Memory B cell (primary cell): ENCODE results near the gene RAB26.
"Not testable (repeated sequence)": the region's sequence is repeated elsewhere in the genome, so short reads cannot be mapped to it uniquely, and the experiment has no call there.

ENCODE experiments used
- ATAC-seq: fragments of 150-1000 bp; cut with Tn5 transposase; 2 replicates; pipeline ENCODE4 v1.10.0; 2021; ENCODE audit warnings: low read depth, mild to moderate bottlenecking, moderate library complexity
- DNase-seq, 2 donors: peaks; one replicate each; pipeline ENCODE4 v3.0.0; 2022; ENCODE audit warnings: low spot score in 2 of 2
- H3K27ac Mint-ChIP-seq: one replicate; pipeline ENCODE4 v1.8.0; 2022; ENCODE audit warnings: mild to moderate bottlenecking, moderate library complexity, mixed read lengths
- H3K27me3 Mint-ChIP-seq: one replicate; pipeline ENCODE4 v1.8.0; 2022; ENCODE audit warnings: mixed read lengths
- H3K36me3 Mint-ChIP-seq: one replicate; pipeline ENCODE4 v1.8.0; 2022; ENCODE audit warnings: mild to moderate bottlenecking, mixed read lengths
- H3K4me1 Mint-ChIP-seq: one replicate; pipeline ENCODE4 v1.8.0; 2022; ENCODE audit warnings: mixed read lengths
- H3K4me3 Mint-ChIP-seq: one replicate; pipeline ENCODE4 v1.8.0; 2022; ENCODE audit warnings: mild to moderate bottlenecking, moderate library complexity, mixed read lengths
- H3K9me3 Mint-ChIP-seq: one replicate; pipeline ENCODE4 v1.8.0; 2022; ENCODE audit warnings: mixed read lengths

RAB26 gene

DNA sequence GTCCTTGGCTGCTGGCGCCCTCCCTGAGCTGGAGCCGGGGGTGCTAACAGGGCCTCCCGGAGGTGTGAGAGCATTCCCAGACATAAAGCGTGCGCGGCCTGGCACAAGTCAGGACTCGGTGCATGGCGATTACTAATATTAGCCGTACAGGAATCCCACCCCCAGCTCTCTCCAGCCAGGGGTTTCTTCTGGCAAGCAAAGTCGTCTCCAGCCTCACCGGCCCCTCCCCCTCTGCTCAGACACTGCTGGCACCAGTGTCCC, 43.0 kb downstream of the RAB26 start:
- H3K27me3 Mint-ChIP-seq = peaks cover 12% of the 10 kb centered on the region
- no peak overlapping the region for H3K4me3 Mint-ChIP-seq
- no peak overlapping the region for H3K27ac Mint-ChIP-seq
- H3K36me3 Mint-ChIP-seq = no peaks in the 10 kb centered on the region
- ATAC-seq (no peak), DNase-seq (no peak)
- peaks cover 4% of the 10 kb centered on the region for H3K4me1 Mint-ChIP-seq
- H3K9me3 Mint-ChIP-seq = no peaks in the 10 kb centered on the region

DNA sequence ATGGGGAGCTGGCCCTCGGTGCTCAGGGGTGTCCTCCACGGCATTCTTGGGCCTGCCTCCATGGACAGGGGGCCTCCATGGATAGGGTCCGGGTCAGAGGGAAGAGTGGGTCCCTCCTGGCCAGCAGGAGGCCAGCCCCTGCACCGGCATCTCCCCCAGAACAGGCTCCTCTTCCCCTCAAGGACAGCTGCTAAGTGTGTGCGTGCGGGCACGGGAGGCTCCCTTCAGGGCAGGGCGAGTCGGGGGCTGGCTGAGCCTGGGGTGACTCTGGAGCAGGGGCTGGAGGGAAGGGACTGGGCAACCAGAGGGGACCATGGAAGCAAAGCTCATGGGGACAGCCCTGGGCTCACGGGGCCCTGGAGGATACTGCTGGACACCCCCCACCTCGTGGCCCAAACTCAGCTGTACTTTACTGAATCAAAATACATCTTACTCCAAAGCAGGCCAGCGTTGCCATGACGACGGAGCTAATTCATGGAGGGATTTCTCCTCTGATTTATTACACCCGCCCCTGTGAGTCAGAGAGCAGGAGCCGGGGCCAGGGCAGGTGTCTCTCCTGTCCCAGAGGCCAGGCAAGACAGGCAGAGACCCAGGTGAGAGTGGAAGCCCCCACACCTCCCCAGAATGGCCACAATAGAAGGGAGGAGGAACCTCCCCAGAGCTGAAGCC, 45.9 kb downstream of the RAB26 start:
- no peak overlapping the region for H3K27ac Mint-ChIP-seq
- peaks cover 17% of the 10 kb centered on the region for H3K27me3 Mint-ChIP-seq
- H3K4me1 Mint-ChIP-seq = peaks cover 8% of the 10 kb centered on the region
- ATAC-seq (no peak), DNase-seq (no peak)
- no peak overlapping the region for H3K4me3 Mint-ChIP-seq
- no peaks in the 10 kb centered on the region for H3K36me3 Mint-ChIP-seq
- H3K9me3 Mint-ChIP-seq = no peaks in the 10 kb centered on the region

DNA sequence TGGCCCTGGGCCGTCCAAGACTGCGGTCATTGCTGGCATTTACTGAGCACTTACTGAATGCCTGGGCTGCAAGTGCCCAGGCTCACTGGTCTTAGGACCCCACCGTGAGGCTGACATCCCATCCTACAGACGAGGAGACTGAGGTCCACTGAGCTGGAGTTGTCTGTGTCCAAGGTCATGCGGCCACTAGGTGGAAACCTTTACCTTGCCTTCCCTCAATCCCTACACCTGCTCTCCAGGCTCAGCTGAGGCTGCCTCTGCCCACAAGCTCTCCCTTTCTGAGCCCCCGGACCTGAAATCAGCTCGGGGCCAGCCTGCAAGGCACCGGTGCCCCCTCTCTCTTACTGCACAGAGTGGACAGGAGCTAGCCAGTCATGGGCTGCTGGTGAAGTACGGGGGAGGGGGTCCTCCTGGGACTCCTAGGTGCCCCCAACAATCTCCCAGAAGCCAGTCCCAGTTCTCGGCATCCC, 46.5 kb downstream of the RAB26 start:
- Mint-ChIP-seq H3K4me3 (peak overlapping the region; percentile 27), H3K36me3 (no peaks in the 10 kb centered on the region), H3K27me3 (peaks cover 17% of the 10 kb centered on the region), H3K4me1 (peaks cover 8% of the 10 kb centered on the region), H3K27ac (no peak overlapping the region), H3K9me3 (no peaks in the 10 kb centered on the region)
- DNase-seq = peak; percentile 51 to 52
- peak; percentile 86 for ATAC-seq

DNA sequence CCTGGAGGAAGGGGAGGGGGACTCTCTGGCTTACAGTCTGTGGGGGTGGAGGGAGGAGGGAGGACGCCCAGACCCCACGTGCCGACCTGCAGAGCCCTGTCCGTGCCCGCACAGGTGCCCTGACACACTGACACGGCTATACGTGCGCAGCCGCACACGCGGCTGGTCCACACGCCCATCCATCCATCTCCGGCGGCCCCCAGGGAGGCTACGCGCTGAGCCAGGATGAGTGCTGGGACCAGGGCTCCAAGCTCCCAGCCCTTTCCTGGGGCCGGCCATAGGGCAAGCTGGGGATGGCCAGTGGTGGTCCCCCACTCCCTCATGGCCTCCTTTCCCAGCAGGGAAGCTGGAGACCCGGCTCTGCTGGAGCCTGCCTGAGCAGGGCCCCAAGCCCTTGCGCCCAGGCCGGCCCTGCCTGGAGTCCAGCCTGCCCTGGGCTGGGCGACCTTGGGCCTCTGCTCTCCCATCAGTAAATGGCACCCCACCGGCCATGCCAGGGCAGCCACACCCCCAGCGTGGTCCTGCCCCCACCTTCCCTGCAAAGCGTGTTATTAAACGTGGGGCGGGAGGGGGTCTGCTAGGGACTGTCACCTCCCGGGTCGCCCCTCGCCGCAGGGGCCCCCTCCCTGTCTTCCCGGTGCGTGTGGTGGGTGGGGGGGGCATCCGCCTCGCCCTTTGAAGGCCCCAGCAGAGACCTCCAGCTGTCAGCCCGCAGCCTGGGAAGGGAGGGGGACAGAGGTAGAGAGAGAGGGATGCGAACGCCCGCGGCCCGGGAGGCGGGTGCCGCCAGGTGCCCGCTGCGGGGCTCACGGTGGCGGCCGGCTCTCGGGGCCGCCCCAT, 47.1 kb downstream of the RAB26 start:
- Mint-ChIP-seq H3K36me3 (no peaks in the 10 kb centered on the region), H3K9me3 (no peaks in the 10 kb centered on the region), H3K4me1 (peaks cover 8% of the 10 kb centered on the region), H3K27ac (no peak overlapping the region), H3K27me3 (peaks cover 17% of the 10 kb centered on the region), H3K4me3 (peak overlapping the region; percentile 64)
- DNase-seq = no peak
- peak; percentile 28 for ATAC-seq

DNA sequence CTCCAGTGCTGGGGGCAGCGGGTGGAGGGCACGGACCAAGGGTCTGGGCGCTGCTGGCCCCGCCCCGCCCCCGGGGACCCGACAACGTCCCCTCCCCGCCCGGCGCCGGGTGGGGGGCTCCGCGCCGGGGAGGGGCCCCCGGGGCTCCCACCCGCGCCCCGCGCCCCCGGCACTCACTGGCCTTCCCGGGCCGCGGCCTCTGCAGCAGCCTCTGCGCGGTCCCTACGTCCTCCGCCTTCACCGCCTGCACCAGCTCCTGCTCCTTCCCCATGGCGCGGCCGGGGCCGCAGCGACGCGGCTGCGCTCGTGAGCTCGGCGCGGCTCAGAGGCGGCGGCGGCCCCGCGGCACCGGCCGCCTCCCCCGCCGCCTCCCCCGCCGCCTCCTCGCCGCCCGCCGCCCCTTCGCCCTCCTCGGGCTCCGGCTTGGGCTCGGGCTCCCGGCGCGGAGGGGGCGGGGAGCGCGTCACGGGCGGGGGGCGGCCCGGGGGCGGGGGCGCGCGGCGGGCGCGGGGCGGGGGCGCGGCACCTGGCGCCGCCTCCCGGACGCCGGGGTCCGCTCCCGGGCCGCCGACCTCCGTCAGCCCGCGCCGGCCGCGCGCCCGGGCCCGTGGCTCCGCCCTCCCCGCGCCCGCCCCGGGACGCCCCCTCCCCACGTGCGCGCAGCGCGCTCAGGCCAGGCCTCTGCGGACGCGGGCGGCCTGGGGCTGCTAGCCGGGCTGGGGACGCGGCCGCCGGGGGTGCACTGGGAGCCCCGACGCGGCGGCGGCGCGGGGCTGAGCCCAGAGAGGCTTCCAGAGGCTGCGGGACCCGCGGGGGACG, 47.9 kb downstream of the RAB26 start, which contains the start of gene CASKIN1:
Gene CASKIN1 (minus strand): TSS at position 444 of the 819 bp plus-strand sequence. CDS start 173 bp downstream, at position 271.
- H3K9me3 Mint-ChIP-seq = no peaks in the 10 kb centered on the region
- peak within 1 kb of the TSS; percentile 79 for H3K4me3 Mint-ChIP-seq
- H3K4me1 Mint-ChIP-seq = peaks cover 8% of the 10 kb centered on the region
- no peaks in the 10 kb centered on the region for H3K36me3 Mint-ChIP-seq
- ATAC-seq (peak; percentile 53), DNase-seq (no peak)
- H3K27me3 Mint-ChIP-seq = peaks cover 17% of the 10 kb centered on the region
- no peak within 1 kb of the TSS for H3K27ac Mint-ChIP-seq

DNA sequence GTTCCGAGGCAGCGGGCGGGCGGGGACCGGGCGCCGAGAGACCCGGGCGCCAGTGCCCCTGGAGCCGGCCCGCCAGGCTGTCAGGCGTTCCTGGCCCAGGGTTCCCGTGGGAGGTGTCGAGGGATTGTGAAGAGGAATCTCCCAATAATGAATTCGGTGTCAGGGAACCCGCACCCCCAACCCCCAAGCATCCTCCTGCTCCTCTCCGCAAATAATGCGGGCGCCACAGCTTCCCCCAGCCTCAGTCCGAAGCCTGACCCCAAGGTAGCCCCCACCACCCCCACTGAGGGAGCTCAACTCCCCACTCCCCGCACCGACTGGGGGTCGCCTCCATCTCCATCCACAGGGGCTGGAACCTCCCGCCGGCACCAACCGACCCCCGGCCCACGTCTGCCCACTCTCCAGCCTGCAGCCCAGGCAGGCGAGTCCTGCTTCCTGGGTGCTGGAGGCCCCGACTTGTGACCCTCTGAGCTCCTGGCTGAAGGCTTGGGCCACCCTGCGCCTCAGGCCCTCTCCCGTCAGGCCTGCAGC, 48.6 kb downstream of the RAB26 start:
- Mint-ChIP-seq H3K9me3 (no peaks in the 10 kb centered on the region), H3K27me3 (peaks cover 17% of the 10 kb centered on the region), H3K36me3 (no peaks in the 10 kb centered on the region), H3K4me3 (peak overlapping the region; percentile 79), H3K27ac (no peak overlapping the region), H3K4me1 (peaks cover 8% of the 10 kb centered on the region)
- DNase-seq (no peak), ATAC-seq (no peak)

DNA sequence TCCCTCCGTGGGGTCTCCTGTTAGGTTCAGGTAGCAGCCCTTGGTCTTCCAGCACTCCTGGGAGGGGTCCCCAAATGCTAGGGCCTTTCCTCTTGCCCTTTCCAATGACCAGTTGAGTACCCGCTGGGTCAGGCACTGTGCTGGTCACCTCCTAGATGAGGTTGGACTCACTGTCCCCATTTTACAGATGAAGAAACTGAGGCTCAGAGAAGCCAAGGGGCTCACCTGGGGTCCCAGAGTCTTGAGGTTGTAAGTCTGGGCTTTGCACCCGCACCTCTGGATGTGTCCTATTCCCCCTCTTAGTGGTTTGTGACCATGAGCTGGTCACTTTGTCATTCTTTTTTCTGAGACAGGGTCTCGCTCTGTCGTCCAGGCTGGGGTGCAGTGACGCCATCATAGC, 49.3 kb downstream of the RAB26 start:
- ATAC-seq (no peak), DNase-seq (no peak)
- H3K36me3 Mint-ChIP-seq = no peaks in the 10 kb centered on the region
- H3K27ac Mint-ChIP-seq = no peak overlapping the region
- peaks cover 12% of the 10 kb centered on the region for H3K27me3 Mint-ChIP-seq
- peaks cover 8% of the 10 kb centered on the region for H3K4me1 Mint-ChIP-seq
- H3K9me3 Mint-ChIP-seq = no peaks in the 10 kb centered on the region
- peak overlapping the region; percentile 41 for H3K4me3 Mint-ChIP-seq

DNA sequence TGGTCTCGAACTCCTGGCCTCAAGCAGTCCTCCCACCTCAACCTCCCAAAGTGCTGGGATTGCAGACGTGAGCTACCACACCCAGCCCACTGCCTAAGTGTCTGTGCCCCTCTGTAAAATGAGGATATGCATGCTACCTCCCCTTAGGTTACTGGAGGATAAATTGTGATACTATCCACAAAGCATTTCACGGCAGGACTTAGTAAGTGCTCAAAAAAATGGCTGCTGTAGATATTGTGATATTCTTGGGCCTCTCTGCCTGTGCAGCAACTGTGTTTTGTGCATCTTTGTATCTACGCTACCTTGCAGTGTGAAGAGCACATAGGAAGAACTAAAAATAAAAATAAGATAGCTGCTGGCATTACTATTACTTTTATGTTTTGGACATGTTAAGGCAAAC, 49.9 kb downstream of the RAB26 start:
- Mint-ChIP-seq H3K4me1 (peaks cover 8% of the 10 kb centered on the region), H3K4me3 (peak overlapping the region; percentile 39), H3K36me3 (no peaks in the 10 kb centered on the region), H3K9me3 (no peaks in the 10 kb centered on the region), H3K27me3 (peaks cover 12% of the 10 kb centered on the region), H3K27ac (no peak overlapping the region)
- DNase-seq = no peak
- ATAC-seq = no peak

DNA sequence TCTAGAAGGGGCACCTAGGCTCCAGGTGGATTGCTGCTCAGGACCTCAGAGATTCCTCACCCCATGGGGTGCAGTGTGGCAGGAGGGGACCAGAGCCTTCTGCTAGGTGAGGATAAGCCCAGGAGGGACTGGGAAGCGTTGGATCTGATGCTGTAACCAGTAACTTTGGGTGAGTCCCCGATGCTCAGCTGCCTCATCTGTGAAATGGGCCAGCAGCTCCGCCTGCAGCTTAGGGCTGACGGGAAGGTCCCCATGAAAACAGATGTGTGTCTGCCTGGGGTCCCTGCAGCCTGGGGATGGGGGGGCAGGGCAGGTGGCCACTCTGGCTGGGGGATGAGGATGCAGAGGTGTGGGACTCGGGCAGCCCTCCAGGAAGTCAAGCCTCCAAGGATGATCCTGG, 50.7 kb downstream of the RAB26 start:
- no peaks in the 10 kb centered on the region for H3K9me3 Mint-ChIP-seq
- H3K27me3 Mint-ChIP-seq = peaks cover 10% of the 10 kb centered on the region
- ATAC-seq = no peak
- peaks cover 12% of the 10 kb centered on the region for H3K4me1 Mint-ChIP-seq
- H3K4me3 Mint-ChIP-seq = no peak overlapping the region
- no peaks in the 10 kb centered on the region for H3K36me3 Mint-ChIP-seq
- no peak for DNase-seq
- no peak overlapping the region for H3K27ac Mint-ChIP-seq

DNA sequence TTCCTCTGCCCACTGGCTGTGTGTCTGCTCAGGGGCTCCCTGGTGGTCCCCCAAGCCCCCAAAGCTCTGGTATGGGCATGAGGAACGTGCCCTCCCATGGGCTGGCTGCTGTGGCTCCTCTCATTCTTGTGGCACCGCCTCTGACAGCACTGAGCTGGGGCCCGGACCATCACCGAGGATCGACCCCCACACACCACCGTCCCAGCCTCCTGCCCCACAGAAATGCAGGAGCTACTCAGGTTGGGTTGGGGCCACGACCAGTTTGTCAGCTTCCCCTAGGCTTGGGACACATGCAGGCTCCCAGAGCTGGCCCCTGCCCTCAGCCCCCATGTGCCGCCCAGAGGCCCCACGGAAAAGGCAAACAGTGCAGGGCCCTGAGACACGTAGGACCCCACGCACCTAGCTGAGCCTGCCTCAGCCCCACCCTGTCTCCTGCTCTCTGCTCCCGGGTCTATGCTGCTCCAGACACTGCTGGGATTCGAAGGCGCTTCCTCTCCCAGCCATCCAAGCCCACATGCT, 51.3 kb downstream of the RAB26 start:
- H3K4me3 Mint-ChIP-seq = no peak overlapping the region
- H3K9me3 Mint-ChIP-seq = no peaks in the 10 kb centered on the region
- DNase-seq (no peak), ATAC-seq (no peak)
- H3K27me3 Mint-ChIP-seq = peaks cover 9% of the 10 kb centered on the region
- peaks cover 16% of the 10 kb centered on the region for H3K4me1 Mint-ChIP-seq
- no peaks in the 10 kb centered on the region for H3K36me3 Mint-ChIP-seq
- no peak overlapping the region for H3K27ac Mint-ChIP-seq

DNA sequence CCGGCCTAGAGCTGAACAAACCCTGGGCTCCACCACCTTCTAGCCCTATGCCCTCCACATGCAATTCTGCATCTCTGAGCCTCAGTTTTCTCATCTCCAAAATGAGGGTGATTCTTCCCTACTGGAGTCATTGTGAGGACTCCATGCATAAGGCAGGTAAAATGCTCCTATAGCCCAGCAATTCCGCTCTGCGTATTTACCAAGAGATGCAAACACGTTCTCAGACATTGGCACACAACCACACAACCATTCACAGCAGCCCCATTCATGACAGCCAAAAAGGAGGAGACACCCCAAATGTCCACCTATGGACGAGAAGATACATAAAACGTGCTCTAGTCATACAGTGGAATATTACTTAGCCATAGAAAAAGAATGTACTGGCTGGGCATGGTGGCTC, 51.9 kb downstream of the RAB26 start:
- Mint-ChIP-seq H3K27ac (no peak overlapping the region), H3K4me1 (peaks cover 13% of the 10 kb centered on the region), H3K9me3 (no peaks in the 10 kb centered on the region), H3K36me3 (no peaks in the 10 kb centered on the region), H3K4me3 (no peak overlapping the region), H3K27me3 (peaks cover 5% of the 10 kb centered on the region)
- ATAC-seq (no peak), DNase-seq (no peak)

DNA sequence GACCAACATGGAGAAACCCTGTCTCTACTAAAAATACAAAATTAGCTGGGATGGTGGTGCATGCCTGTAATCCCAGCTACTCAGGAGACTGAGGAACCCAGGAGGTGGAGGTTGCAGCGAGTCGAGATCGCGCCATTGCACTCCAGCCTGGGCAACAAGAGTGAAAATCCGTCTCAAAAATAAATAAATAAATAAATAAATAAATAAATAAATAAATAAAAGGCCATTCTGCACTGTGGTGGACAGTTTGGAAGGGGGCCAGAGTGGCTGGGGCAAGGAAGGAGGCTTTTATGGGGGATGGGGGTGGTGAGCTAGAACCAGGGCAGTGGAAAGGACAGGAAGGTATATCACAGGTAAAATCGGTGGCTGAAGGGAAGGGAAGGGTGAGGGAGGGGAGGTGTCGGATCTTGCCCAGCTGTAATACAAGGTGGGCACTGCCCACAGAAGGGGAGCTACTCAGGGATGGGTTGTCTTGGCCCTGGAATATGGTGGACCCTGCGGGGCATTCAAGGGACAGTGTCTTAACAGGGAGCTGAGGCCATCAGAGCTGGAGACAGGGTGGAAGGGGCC, 54.8 kb downstream of the RAB26 start:
- Mint-ChIP-seq H3K4me3 (peak overlapping the region; percentile 52), H3K4me1 (peaks cover 21% of the 10 kb centered on the region), H3K27ac (peak overlapping the region; percentile 43)
- H3K9me3 Mint-ChIP-seq, DNase-seq, ATAC-seq, H3K27me3 Mint-ChIP-seq, H3K36me3 Mint-ChIP-seq: not testable (repeated sequence)
